ENCODE measurements around the gene IER3. TPM values are rescaled to one million over a fixed set of nuclear protein-coding genes. Genes with fewer than 3 reads are reported as not detected.

The IER3 gene
- total RNA-seq, 4 donors from 2014 or later = 1.8 to 7.3 (median 3.3) TPM

DNA sequence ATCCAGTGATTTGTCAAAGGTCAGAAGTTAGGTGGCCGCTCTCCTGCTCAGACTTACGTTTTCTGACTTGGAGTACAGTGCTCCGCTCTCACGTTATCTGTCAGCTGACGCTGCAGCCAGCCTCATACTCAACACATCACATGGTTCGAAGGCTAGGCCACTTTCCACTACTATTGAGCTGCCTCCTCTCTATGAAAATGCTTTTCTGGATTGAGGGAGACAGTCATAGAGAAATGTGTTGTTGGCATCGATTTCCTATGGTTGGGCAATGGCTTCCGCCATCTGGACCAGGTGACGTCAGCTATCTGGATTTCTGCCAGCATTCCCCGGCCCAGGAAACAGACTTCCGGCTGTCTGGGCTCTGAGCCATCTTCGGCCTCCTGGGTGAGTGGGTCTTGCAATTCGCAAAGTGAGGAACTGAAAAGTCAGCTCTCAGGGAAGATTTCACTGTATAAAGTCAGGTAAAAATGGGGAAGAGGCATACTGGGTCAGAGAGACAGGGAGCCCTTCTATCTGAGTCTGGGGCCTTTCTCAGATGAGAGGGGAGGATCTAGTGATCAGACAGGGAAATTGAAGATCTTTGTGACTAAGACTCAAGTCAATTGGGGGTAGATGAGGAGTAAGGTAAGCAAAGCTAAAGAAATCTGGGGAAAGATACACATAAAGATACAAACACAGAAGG is 37.5 kb upstream of the IER3 start:
- TF ChIP-seq, protein P1, sequence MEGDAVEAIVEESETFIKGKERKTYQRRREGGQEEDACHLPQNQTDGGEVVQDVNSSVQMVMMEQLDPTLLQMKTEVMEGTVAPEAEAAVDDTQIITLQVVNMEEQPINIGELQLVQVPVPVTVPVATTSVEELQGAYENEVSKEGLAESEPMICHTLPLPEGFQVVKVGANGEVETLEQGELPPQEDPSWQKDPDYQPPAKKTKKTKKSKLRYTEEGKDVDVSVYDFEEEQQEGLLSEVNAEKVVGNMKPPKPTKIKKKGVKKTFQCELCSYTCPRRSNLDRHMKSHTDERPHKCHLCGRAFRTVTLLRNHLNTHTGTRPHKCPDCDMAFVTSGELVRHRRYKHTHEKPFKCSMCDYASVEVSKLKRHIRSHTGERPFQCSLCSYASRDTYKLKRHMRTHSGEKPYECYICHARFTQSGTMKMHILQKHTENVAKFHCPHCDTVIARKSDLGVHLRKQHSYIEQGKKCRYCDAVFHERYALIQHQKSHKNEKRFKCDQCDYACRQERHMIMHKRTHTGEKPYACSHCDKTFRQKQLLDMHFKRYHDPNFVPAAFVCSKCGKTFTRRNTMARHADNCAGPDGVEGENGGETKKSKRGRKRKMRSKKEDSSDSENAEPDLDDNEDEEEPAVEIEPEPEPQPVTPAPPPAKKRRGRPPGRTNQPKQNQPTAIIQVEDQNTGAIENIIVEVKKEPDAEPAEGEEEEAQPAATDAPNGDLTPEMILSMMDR (IDR thresholded peaks at IDR 0.05; ENCODE audit: low read depth) = no peak

DNA sequence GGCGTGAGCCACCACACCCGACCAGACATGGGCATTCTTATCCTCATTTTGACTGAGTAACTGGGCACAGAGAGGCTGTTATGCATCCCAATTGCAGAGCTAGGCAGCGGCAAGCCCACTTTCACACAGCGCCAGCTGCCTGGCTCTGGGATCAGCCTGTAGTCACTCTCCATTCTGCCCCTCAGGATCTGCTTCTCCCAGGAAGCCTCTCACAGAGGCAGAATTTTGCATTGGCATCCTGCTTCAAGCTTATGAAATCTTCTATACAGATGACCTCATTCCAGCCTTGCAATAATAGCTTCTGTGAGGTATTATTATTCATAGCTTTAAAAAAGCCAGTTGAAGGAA is 37.0 kb upstream of the IER3 start:
- TF ChIP-seq, protein P1 (IDR thresholded peaks at IDR 0.05; ENCODE audit: low read depth) = no peak

DNA sequence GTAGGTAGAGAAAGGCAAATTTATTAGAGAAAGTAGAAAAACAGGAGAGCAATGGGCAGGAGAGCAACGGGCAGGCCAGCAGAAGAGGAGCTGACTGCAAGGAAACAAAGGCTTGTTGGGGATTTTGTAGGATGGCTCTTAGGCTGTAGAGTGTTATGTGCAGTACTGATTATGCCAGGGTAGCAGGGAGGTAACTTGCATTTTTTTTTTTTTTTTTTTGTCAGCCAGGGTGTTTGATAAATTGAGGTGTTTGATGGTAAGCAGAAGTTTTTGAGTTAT is 36.2 kb upstream of the IER3 start:
- TF ChIP-seq, protein P1 (IDR thresholded peaks at IDR 0.05; ENCODE audit: low read depth) = no peak

DNA sequence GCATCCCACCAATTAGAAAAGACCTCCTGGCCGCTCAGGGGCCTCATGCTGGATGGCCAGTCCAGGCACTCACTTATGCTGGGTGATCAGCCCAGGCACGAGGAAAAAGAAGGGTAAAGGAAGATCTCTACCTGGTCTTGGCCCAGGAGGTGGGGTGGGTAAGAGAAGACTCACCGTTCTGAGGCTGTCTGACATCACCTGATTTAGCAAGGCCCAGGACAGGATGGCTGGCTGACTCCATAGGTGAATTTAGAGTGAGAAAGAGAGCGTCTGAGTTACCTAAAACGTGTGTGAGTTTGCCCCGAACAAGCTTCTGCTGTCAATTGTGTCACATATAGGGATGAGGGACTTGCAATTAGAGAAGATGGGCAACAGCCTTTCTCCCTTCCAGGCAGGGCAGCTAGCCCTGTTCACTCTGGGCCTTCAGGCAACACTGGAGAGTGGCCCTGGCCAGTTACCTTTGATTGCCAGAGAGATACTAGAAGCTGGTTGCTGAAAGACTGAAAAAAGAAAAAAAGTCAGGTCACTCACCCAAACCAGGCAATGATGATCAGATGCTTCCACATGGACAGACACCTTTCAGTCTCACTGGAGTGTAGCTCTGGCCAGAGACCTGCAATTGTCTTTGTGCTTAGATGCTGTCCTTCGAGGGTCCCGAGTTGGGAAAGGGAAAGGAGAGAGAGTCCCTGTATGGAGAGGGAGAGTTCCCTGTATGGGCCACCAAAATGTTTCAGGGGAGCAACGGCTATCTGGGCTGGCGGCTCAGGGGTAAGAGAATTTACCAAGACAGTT is 35.7 kb upstream of the IER3 start:
- TF ChIP-seq, protein P1 (IDR thresholded peaks at IDR 0.05; ENCODE audit: low read depth) = no peak

DNA sequence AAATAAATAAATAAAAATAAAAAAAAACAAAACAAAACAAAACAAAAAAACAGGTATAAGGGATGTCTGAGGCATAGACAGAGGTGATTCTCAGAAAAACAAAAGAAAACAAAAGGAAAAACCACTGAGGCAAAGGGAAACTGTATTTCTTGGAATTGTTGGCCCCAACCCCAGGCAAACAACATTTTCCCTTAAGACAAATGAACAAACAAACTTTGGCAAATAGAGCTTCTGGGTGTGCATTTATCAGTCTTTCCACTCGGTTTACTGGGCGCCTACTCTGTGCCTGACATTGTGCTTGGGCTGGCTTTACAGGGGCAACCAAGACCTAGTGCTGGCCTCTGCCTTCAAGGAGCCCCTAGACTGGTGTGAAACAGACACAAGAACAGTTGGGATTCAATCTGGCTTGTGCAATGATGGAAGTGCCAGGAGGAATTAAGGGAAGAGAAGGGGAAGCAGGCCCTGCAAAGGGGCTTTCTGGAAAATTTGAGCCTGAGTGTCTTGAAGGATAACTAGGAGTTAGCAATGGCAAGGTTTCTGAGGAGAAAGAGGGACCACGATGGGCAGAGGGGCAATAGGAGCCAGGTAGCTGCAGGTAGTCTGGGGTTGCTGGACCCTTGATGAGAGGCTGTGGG is 33.8 kb upstream of the IER3 start:
- TF ChIP-seq, protein P1 (IDR thresholded peaks at IDR 0.05; ENCODE audit: low read depth) = no peak

DNA sequence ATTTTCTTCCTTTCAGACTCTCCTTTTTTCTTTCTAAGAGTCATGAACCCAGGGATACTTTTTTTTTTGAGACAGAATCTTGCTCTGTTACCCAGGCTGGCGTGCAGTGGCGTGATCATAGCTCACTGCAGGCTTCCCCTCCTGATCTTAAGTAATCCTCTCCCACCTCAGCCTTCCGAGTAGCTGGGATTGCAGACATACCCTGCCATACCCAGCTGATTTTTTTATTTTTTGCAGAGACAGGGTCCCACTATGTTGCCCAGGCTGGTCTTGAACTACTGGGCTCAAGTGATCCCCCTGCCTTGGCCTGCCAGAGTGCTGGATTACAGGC is 32.8 kb upstream of the IER3 start:
- TF ChIP-seq, protein P1 (IDR thresholded peaks at IDR 0.05; ENCODE audit: low read depth) = no peak

DNA sequence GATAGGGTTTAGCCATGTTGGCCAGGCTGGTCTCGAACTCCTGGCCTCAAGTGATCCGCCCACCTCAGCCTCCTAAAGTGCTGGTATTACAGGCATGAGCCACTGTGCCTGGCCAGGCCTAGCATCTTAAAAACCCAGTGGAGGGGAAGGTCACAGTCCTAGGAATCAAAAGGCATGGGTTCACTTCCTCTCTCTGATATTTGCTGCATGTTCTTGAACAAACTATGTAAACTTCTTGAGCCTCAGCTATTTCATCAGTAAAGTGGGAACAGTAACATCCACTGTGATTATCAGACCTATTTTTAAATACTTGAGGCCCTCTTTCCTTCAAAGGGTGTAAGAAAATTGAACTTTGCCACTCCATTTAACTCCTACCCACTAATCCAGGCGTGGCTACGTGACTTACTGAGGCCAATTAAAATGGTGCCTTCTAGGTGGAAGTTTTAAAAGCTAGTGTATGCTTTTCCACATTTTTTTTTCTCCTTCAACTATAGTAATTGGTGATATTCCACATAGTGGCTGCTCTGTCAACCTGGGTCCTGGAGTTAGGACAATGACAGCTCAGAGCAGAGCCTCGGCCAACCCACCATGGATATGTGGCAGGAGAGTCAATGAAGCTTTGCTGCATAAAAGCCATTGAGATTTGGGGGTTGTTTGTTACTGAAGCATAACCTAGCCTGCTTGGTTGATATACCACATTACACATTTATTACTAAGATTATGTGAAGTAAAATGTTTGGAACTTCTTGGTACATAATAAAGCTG is 32.2 kb upstream of the IER3 start:
- TF ChIP-seq, protein P1 (IDR thresholded peaks at IDR 0.05; ENCODE audit: low read depth) = no peak
